Activated CD4-positive, alpha-beta T cell treated with anti-CD3 and anti-CD28 coated beads, Interleukin-2, amount 50 U/mL, for 24 hours (primary cell): Measurements from ENCODE around the gene CCDC86.

Experiments
- DNase-seq, 2 donors: peaks; one replicate each; pipeline ENCODE4 v3.0.0-alpha.2; 2020; ENCODE audit warnings: low read depth in 1 of 2, low spot score in 1 of 2

The CCDC86 gene

DNA sequence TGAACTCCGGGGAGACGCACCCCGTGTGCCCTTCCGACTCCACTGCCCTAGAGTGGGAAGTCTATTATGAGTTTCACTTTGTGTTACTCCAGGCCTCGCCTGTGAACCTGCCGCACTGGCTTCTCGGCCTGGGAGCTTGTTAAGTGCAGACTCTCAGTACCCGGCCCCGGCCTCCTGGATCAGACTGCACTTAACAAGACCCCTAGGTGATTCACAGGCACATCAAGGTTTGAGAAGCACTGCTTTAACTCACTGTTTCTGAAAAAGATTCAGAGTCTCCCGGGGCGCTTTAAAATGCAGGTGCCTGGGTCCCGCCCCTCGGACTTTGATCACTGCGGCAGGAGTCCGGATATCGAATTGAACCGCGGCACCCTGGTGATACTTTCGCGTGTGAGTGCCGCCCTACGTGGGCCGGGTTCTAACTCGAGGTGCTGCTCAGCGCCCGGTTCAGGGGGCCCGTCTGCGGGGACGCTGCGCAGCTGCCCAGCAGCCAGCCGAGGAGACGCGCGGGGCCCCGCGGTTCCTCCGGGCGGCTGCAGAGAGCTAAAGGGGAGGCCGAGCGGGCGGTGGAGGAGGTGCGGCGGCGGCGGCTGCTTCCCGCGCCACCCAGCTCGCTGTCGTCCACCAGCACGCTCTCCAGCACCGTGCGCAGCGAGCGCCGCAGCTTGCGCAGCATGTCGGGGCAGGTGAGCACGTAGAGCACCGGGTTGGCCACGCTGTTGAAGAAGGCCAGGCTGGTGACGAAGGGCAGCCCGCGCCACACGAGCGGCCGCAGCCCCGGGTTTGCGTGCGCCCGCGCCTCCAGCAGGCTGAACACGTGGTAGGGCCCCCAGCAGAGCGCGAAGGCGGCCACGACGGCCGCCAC is 10.4 kb downstream of the CCDC86 start:
- no peak for DNase-seq

DNA sequence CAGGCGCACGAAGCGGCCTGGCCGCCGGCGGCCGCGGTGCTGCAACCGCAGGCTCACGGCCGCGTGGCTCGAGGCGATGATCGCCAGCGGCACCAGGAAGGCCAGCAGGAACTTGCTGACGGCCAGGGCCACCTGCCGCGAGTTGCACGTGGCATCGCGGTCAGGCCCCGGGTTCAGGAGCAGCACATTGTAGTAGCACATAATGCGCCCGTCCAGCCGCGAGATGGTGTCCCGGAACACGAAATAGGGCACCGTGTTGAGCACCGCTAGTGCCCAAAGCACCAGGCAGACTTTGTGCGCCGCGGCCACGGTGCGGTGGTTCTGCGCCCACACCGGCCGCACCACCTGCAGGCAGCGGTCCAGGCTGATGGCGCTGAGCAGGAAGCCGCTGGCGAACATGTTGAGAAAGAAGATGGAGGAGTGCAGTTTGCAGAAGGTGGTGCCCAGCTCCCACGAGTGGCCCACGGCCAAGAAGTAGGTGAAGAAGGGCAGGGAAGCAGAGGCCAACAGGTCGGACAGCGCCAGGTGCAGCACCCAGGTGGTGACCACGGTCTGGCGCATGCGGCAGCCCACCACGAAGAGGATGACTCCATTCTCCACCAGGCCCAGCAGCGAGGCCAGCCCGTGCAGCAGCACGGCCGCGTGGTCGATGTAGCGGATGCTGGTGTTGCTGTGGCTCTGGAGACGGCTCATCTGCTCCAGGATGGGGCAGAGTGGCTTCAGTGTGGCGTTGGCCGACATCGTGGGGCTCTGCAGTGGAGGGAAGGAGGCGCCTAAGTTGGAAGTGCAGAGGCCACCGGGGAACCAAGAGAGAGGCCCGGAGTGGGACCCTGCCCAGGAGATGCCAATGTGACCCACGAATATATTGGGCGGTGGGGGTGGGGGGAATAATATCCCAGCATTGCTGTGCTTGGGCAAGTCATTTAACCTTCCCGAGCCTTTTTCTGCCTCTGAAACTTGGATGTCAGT is 11.4 kb downstream of the CCDC86 start:
- DNase-seq, result no peak

DNA sequence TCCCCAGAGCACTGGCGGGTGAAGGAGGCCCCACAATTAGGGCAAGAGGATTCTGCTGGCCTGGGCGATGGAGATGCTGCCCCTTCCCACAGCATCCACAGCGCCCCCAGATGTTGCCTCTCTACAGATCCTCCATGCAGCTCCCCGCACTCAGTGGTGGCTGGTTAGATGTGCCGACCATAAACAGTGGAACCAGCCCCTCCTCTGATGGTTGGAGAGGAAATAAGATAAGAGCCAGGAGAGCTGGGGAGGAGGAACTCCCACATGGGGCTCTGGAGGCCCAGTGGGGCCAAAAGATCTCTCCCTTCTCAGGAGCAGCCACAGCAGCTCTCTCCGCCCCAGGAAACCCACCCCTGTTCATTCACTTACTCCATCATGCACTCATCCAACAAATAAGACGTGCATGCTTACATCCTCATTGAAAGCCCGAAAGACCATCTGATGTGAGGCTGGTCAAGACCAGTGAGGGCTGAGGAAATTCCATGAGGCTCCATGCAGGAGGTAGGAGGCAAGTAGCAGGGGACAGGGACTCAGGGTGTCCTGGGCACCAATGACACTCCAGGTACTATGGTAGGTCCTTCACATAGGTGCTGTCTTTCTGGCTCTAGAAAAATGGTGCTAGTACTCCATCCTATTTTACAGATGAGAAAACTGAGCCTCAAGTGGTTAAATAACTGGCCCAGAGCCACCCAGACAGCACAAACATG is 12.4 kb downstream of the CCDC86 start:
- no peak for DNase-seq

DNA sequence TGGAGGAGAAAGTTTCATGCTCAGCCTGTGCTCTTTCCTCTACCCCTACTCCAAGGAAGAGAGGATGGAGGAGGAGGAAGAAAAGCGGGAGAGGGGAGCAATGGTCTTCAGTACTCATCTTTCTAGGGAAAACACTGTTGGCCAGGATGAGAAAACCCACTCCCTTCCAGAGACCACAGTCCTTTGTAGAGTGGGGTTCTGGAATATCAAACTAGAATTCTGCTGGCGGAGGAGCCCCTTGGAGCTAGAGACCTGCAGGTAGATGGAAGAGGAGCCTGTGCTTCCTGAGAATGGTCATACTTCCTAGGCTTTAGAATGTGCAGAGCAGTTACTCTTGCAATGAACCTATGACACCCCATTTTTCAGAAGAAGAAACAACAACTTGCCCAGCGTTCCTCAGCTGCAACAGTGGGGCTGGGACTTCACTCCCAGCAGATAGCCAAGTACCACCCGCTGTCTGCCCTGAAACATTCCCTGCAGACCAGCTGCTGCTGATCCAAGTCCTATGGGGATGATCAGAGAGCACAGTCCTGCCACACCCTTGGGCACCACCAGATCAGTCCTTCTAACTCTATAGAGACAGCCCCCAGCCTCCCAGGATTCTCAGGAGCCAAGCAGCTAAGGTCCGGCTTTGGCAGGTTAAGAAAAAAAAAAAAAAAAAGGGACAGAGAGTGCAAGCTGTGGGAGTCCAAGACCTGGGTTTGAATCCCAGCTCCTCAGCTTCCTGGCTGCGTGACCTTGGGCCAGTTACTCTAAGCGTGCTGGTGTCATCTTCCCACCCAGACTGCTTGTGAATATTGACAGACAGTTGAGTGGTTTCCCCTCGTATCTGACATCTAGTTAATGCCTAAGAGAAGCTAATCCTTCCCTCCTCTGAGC is 13.2 kb downstream of the CCDC86 start:
- no peak for DNase-seq

DNA sequence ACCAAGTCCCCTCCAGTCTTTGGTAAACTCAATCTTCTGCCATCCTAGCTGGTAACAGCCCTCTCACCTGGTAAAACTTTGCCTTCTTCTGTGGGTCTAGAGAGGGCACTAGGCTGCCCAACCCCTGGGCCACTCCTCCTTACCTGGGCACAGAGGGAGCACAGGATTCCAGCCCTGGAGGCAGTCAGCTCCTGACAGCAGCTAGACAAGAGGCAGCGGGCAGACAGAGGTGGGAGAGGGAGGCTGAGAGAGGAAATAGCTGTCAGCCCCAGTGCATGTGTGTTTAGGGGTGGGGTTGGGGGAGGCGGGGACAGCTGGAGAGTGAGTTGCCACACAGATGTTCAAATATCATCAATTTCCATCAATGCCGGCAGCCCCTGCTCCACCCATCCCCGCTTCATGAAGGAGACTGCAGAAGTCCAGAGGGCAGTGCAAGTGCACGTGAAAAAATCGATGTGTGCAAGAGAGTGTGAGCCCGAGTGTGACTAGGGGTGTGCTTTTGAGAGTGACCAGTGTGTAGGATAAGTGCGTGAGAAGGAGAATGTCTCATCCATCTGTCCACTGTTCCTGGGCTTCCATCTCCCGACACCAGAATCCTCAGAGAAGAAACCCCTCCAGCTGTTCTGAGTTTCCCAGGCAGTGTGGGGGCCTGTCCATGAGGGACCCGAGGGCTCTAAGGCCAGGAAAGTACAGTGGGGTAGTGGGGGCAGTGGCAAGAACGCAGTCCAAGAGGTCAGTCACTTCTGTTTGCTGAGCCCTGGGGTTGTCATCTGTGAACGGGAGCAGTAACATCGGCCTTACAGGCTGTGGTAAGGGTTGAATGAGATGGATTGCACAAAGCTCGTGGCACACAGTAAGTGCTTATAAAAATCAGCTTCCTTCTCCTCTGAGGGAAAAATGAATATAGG is 14.1 kb downstream of the CCDC86 start, which contains the start of gene PTGDR2:
PTGDR2 (minus strand) TSS at position 225 of the 908 bp plus-strand sequence. CDS start 2,228 bp downstream, outside the sequence.
- DNase-seq, result no peak

DNA sequence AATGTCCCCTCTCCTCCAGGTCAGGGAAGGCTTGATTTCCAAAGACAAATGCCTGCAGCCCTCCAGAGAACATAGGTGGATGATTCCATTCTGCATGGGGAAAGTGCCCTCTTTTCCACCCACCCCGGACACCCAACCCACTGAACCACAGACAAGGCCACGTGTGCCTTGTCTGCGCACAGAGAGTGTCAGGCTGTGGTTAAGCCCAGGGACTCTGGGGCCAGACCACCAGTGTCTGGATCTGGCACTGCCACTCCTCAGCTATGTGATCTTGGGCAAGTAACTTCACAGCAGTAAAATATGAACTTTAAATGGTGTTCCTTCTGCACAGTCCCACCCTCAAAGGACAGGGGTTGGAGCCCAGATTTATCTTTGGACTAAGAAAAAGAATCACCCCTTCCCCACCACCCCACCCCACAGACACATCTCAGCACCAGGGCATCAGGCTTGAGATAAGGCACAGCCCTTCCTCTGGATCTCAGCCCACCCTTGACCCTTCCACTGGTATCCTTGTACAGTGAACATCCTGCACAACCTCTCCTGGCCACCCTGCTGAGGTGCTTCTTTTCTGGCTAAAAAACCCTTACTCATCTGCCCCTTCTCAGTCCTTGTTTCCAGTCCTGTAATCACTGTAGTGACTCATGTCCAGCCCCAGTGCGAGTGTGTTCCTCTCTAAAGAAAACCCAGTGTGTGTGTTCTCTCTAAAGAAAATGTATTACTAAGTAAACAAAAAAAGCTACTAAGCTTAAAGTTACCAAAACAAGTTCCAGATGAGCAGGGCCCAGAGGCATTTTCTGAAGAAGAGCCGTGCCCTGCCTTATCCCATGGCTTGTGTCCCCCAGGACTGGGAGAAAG is 15.7 kb downstream of the CCDC86 start:
- no peak for DNase-seq

DNA sequence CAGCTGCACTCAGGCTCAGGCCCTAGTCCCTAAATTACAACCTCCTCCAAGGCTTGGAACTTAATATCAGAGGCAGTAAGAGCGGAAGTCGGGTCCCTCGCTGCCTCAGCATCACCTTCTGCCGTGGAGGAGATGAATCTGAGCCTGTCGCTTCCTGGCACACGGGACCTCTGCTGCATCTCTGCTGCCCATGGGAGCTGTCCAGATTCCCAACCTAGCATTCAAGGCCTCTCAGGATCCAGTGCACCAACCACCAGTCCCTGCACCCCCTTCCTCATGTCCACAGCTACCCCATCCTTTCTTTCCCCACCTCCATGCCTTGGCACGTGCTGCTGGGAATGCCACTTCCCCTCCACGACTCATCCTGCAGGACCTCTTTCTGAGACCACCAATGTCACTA is 16.3 kb downstream of the CCDC86 start:
- DNase-seq, result no peak

DNA sequence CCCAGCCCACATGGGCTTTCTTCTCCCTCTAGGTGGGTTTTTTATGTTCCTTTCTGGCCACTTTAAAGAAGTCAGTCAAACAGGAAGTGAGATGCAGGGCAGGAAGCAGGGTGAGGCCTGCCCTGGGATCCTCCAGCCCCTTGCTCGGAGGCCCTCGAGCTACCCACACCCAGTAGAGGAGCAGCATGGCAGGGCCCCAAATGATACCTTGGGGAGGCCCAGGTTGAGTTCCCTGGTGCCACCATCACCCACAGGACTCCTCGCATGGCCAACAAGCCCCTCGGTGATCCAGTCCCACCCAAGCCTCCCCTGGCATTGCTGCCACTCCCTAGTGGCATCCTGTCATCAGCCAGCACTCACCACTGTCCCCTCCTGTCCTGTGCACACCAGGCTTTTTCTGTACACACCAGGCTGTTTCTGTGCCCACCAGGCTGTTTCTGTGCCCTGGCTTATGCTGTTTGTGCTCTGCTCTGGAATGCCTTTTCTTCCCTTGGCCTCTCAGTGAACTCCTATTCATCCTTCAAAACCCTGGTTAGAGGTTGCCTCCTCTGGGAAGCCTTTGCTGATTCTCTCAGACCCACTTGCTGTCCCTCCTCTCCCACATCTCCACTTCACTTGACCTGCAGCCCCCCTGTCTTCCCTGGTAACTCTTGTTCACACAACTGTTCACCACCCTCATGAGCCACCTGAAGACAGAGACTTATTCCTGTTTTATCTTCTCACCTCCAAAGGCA is 17.0 kb downstream of the CCDC86 start:
- DNase-seq, result no peak

DNA sequence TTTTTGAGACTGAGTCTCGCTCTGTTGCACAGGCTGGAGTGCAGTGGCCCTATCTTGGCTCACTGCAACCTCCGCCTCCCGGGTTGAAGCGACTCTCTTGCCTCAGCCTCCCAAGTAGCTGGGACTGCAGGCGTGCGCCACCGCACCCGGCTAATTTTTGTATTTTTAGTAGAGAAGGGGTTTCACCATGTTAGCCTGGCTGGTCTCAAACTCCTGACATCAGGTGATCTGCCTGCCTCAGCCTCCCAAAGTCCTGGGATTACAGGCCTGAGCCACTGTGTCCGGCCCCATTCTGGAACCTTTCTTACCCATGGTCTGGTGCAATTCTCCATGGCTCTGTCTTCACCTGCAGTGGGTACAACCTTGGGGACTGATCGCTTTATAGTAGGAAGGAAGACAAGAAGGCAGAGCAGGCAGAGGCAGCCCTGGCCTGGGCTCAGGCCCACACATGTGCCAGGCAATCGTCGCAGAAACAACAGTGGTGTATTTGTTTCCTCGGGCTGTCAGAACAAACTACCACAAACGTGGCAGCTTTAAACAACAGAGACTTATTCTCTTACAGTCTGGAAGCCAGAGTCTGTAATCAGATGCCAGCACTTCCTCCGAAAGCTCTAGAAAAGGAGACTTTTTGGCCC is 17.8 kb downstream of the CCDC86 start:
- no peak for DNase-seq

DNA sequence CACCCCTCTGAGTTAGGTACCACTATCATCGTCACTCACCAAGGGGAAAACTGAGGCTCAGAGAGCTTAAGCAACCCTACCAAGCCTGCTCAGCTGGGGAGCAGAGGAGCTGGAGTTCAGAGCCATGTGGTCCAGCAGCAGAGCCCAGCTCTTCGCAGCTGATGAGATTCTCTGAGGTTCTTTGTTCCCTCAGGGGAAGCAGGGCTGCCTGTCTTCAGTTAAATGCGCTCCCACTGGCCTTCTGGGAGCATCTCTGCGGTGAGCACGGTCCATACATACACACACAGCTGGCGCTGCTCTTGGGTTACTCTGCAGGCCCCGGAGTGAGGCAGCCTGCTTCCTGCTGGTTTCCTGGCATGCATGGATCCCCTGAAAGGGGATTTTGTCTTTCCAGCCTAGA is 19.0 kb downstream of the CCDC86 start:
- no peak for DNase-seq

DNA sequence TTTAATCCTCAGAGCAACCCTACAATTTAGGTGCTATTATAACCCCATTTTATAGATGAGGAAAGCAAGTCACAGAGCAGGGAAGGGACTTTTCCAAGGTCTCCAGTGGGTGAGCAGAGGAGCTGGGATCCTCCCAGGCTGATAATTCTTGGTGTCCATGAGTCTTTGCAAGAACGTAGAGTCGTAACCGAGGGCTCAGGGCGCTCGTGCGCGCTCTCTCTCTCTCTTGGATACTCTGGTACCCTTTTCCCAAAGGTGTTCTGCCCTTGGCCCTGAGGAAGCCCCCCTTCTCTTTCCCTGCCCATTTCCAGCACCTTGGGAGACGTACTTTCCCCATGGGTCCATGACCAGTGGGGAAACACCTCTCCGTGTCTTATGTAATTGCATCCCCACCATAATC is 20.3 kb downstream of the CCDC86 start:
- no peak for DNase-seq

DNA sequence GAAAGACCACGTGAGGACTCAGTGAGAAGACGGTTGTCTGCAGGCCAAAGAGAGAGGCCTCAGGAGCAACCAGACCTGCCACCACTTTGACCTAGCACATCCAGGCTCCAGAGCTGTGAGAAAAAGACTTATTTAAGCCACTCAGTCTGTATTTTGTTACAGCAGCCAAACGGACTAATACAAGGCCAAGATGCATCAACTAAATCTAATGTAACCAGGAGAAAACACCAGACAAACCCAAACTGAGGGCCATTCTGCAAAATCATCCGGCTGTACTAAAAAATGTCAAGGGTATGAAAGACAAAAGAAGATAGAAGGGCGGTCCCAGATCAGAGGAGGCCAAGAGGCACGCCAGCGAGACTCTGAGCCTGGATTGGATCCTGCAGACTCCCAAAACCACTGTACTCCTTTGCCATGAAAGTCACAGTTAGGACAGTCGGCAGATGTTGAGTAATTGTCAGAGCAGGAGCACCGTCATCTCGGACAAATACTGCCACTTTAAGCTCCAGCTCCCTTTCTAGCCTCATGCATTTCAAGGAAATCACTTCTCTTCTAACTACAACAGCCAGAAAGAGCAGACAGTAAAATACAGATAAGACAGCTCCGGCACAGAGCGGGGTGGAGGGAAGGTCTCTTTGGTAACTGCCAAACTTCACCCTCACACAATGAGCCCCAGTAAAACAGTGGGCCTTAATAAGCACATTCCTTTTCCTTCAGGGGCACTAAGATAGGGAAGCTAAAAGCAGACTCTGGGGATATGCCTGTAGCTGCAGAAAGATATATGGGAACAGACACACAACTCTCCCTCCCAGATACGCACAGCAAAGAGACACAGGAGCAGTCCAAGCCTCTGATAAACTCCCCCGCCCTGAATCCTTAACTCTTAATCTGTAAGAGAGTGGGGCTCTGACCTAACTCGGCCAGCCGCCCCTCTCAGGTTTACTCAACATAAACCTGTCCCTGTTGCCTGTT is 21.9 kb downstream of the CCDC86 start:
- no peak for DNase-seq

DNA sequence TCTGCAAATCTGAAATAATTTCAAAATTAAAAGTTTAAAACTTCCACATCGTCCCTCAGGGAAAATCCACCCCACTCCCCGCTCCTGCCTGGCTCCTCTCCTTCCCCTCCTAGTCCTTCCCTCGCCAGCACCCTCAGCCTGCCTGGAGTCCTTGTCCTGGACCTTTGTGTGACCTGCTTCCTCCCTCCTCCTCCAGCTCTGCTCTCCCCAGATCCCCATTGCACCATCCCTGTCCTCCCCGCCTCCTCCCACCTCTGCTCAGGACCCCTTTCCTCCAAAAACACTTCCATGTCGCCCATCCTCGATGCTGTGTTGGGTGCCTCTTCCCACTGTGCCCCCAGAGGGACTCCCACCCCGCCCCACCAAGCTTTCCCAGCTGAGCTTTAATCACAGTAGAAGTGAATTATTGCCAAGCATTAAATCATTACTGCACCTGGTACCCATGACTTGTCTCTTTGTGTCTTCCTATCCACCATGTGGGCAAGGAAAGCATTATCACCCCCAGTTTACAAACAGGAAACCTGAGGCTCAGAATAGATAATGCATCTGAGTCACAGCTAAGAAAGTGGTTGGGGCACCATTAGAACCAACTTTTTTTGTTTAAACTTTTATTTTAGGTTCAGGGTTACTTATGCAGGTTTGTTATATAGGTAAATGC is 23.1 kb downstream of the CCDC86 start:
- no peak for DNase-seq

DNA sequence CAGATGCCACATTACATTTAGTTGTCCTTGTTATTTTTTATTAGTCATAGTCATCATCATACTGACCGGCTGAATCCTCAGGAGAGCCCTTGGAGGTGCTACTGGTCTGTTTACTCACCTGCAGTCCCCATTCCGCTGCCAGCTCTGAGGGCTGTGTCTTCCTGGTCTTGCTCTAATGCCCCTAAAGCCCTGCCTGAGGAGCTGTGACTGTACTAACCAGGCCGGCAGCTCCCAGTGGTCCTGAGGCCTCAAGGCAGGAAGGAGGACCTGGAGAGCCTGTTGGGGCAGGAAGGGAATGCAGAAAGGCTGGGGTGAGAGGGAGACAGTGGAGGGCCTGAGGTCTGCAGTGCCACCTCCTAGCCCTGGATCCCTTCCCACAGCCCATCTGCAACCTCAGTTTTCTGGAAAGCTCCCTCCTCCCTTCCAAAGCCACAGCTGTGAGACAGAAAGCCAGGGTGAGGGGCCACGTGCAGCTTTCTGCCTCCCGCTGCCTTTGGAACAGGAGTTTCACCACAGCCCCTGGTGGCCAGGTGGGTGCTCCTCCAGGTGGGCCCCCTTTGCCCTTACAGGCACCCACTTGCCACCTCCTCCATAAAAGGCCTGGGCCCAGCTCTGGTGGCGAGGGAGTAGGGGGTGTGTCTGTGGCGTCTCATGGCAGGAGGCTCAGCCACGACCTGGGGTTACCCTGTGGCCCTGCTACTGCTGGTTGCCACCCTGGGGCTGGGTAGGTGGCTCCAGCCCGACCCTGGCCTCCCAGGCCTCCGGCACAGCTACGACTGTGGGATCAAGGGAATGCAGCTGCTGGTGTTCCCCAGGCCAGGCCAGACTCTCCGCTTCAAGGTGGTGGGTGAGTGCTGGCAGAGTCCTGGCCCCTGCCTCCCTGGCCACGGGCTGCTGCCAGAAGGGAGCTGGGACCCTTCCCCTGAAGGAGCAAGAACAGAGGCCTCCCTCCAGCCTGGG is 25.3 kb downstream of the CCDC86 start, which contains the start of gene ZP1:
ZP1 (plus strand) TSS at position 632 of the 960 bp plus-strand sequence; CDS start at position 652, 20 bp downstream.
- DNase-seq, result no peak
